IPS DF 4.7 (cell line): ENCODE data around the gene COL15A1.

Experiments
- DNase-seq: peaks from one replicate; pipeline ENCODE4 v3.0.0-alpha.2; 2013; ENCODE audit warnings: low spot score; ENCODE audit errors: extremely low read depth

Gene COL15A1

GRCh38 chr9:98971915-98972223 lies 28.2 kb downstream of the COL15A1 start:
- no peak for DNase-seq

GRCh38 chr9:98972716-98973115 lies 29.0 kb downstream of the COL15A1 start:
- DNase-seq = no peak

GRCh38 chr9:98973171-98973570 lies 29.5 kb downstream of the COL15A1 start:
- no peak for DNase-seq

- DNase-seq = no peak
Measured at GRCh38 chr9:98973576-98973975, 29.9 kb downstream of the COL15A1 start.

- DNase-seq = no peak
Measured at GRCh38 chr9:98974106-98974505, 30.4 kb downstream of the COL15A1 start.

- DNase-seq = no peak
Measured at GRCh38 chr9:98974554-98974953, 30.8 kb downstream of the COL15A1 start.

- peak; percentile 58 for DNase-seq
Measured at GRCh38 chr9:98974994-98975712, 31.4 kb downstream of the COL15A1 start.

- no peak for DNase-seq
Measured at GRCh38 chr9:98975838-98976237, 32.1 kb downstream of the COL15A1 start.

GRCh38 chr9:98977246-98977714 lies 33.6 kb downstream of the COL15A1 start:
- no peak for DNase-seq

- DNase-seq = no peak
Measured at GRCh38 chr9:98977813-98978212, 34.1 kb downstream of the COL15A1 start.

- no peak for DNase-seq
Measured at GRCh38 chr9:98978231-98978681, 34.5 kb downstream of the COL15A1 start.

GRCh38 chr9:98980291-98980690 lies 36.6 kb downstream of the COL15A1 start:
- DNase-seq = no peak

GRCh38 chr9:98983295-98984268 lies 39.9 kb downstream of the COL15A1 start:
- no peak for DNase-seq

- DNase-seq = no peak
Measured at GRCh38 chr9:98985596-98985995, 41.9 kb downstream of the COL15A1 start.

GRCh38 chr9:98986866-98987651 lies 43.4 kb downstream of the COL15A1 start:
- DNase-seq = no peak

- no peak for DNase-seq
Measured at GRCh38 chr9:98989036-98990000, 45.6 kb downstream of the COL15A1 start.

- no peak for DNase-seq
Measured at GRCh38 chr9:98990181-98990870, 46.6 kb downstream of the COL15A1 start.

GRCh38 chr9:98992107-98992884 lies 48.6 kb downstream of the COL15A1 start:
- no peak for DNase-seq
